Epithelial cell of alveolus of lung (primary cell): ENCODE results near the gene PPP1R3C. TPM values are rescaled to one million over a fixed set of nuclear protein-coding genes. Genes with fewer than 3 reads are reported as not detected.

Experiments
- total RNA-seq: library from RNA; depleted of rRNA; stranded (reverse); fragments of >200 nt; gene quantifications from 2 replicates; pipeline ENCODE4 v1.2.1, GENCODE V29; 2015

The PPP1R3C gene
- total RNA-seq, result 4.5 and 17.3 TPM in 2 replicates

DNA sequence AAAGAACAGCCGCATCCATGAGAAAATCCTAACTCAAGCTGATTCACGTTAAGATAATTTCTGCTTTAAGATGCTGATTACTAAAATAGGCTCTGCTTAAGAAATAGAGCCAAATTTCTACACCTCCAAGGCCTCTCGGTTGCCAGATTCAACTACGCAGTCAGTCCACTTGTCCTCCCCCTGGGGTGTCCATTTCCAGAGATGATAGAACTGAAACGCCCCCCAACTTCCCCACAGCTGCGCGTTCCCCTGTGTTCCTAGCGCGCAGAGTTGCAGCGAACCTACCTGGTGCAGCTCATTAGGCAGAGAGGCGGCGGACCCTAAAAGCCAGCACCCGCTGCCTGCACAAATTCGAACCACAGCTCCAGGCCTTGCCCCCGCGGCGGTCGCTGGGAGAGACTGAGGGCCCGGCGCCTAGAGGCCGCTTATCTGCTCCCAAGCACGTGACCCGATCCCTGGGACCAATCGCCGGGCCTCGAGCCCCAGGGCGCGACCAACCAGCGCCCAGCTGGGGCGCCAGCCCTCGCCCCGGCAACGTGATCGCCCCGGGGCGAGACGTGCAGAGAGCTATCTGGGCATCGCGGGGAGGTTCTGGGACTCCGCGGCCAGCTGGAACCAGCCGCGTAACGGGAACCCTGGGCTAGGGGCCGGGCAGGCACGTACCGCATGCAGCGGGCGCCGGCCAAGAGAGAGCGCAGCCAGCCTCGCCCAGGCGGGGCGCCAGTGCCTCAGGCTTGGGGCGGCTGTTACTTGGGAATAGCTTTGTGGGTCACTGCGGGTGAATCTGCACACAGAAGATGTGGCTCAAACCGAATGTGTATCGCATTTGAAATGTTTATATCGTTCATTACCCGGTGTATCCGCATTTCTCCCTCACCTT, at the start of gene PPP1R3C:
Gene PPP1R3C (minus strand): TSS at position 401 of the 880 bp plus-strand sequence. CDS start 102 bp downstream, at position 299.

Other genes starting within 250 kb of the PPP1R3C start
- 3.7 and 4.9 TPM in 2 replicates for gene HECTD2, start 222.7 kb downstream of the PPP1R3C start, total RNA-seq
- gene TNKS2, start 165.4 kb upstream of the PPP1R3C start, total RNA-seq, result 25.9 and 33.7 TPM in 2 replicates